ENCODE measurements around the gene TULP1.

TULP1 gene

DNA sequence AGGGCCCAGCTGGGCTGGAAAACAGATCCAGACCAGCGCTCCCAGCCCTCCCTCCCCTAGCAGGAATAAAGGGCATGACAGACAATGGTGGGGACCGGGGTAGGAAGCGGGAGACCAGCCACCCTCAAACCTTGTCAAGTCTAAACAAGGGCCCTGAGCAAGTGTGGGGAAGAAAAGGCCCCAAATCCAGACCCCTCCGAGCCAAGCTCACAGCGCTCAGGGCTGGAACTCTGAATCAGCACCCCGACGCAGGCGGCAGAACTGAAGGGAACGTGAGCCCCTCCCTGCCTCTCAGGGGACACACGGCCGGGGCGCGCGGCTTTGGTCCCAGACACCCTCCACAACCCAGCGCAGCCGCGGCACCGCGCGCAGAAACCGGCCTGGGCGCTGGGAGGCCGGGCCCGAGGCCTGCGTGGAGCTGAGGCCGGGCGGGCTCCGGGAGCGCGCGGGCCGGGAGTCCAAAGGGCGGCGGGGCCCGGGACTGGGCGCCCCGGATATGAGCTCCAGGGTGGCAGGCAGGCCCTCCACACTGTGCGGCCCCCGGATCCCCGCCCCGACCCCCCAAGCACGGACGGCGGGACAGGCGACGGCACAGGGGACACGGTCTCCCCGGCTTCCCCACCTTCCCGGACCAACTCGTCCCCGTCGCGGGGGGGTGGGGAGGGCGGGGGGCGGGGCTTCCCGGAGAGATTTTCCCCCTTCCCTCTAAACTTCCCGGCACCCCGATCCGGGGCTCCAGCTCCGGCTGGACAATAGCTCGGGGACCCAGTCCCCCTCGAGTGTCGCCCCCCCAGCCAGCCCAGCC lies 16.5 kb downstream of the TULP1 start:
- DNase-seq: no peak

DNA sequence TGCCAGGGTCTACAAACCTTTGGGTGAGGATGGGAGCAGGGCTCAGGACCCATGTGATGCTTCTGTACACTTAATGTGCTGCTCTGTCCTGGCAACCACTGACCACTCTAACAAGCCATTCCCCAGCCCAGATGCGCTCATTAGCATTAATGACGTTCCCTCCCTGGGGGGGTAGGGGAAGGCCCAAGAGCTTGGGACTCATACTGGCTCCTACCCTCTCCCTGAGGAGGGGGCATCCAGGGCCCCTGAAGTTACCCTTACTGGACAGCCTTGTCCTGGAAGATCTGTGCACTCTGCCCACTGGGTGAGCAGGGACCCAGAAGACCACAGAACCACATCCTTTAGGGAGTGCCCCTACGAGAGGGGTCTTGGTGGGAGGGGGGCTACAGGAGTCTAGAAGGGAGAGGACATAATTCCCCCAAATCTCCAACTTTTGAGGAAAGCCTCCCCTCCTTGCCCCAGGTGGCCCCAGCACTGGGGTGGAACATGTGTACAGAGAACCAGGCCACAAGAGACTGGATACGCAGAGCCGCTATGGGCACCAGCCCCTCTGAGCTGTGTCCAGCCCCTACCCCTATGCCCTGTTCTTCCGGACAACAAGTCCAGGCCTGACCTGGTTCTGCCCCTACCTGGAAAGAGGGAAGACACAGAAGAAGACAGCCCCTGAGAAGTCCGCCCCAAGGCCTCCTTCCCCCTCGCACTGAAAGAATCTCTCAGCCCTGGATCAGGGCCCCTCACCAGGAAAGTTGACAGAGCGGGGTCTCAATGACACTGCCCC lies 17.2 kb downstream of the TULP1 start:
- DNase-seq: no peak

- DNase-seq: no peak
These were observed 18.5 kb downstream of the TULP1 start for GRCh38 chr6:35494161-35494563.

DNA sequence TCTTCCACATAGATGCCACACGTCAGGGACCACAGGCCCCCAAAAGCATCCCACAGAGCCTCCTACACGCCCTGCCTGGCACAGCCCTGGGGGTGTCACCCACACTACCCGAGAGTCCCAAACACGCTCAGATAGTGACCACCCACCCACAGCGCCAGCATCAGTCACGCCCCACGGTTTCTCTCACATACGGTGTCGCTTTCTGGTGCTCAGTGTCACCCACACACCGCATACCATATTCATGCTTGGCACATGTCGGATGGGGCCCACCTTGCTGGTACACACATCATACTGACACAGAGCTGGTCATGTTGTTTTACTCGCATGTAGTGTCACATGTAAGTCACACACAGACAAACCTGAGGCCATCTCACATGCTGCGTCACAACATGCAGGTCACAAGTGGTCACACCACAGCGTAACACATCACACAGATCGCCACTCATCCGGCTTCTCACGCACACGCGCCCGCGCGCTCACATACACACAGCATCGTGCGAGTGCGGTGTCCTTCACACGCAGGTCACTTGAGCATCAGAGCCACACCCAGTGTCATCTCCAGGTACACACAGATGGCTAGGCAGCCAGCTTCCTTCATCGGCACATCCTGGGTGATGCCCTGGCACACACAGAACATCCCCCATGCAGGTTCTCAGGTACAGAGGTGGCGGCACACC lies 19.3 kb downstream of the TULP1 start:
- no peak for DNase-seq

DNA sequence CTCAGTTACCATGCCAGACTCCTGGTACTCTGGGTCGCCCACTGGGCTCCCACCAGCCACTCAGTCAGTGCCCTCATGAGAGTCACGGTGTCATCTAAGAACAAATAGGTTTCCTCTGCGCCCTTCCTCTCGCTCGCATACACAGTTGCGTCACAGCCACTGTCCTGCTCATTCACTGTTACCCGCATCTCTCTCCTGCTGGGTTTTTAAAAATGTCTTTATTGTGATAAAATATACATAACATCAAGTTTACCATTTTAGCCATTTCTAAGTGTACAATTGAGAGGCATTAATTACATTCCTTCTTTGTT lies 19.8 kb downstream of the TULP1 start:
- DNase-seq: no peak

GRCh38 chr6:35492258-35492973 lies 20.3 kb downstream of the TULP1 start:
- no peak for DNase-seq

DNA sequence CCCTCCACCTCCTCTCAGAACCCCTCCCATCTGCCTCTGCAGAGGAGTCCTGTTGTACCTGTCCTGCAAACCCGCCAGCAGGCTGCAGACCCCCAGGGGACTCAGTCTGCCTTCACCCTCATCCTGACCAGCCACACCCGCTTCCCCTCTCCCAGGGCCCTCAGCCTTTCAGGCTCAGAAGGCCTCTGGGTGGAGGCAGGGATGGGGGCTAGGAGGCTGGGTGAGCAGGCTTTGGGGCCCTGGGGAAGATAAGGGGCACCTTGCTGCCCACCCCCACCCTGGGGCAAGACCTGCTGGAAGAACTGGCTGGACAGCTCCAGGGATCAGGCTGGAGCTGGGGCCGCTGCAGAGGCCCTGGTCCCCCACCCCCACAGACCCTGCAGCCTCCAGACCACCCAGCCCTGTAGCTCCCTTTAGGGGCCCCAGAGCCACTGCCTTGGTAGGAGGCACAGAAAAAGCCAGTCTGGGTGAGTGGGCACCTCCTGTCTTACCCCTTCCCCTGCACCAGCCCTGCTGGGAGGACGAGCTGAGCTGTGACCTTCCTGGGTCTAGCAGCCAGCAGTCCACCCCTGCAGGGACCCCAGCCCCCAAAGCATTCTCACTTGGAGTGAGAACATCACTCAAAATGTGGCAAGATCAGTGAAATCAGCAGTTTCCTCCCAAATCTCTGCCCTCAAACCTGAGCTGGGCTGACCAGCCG lies 21.0 kb downstream of the TULP1 start:
- no peak for DNase-seq

- DNase-seq: no peak
These were observed 21.7 kb downstream of the TULP1 start for GRCh38 chr6:35490821-35491557.

- DNase-seq: no peak
These were observed 22.5 kb downstream of the TULP1 start for GRCh38 chr6:35489995-35490791.

GRCh38 chr6:35489066-35489465 lies 23.6 kb downstream of the TULP1 start:
- no peak for DNase-seq

DNA sequence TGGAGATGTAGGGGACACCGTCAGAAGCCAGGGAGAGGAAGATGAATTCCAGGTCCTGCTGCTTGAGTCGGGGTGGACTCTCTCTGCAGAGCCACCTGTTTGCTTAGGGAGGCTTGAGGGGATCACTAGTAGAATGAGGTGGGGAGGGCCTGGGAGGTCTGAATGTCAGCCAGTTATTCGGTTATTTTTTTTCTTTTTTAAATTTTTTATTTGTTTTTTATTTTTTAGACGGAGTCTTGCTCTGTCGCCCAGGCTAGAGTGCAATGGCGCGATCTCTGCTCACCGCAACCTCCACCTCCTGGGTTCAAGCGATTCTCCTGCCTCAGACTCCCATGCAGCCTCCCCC lies 24.2 kb downstream of the TULP1 start:
- no peak for DNase-seq

GRCh38 chr6:35487658-35488516 lies 24.8 kb downstream of the TULP1 start:
- DNase-seq: no peak

DNA sequence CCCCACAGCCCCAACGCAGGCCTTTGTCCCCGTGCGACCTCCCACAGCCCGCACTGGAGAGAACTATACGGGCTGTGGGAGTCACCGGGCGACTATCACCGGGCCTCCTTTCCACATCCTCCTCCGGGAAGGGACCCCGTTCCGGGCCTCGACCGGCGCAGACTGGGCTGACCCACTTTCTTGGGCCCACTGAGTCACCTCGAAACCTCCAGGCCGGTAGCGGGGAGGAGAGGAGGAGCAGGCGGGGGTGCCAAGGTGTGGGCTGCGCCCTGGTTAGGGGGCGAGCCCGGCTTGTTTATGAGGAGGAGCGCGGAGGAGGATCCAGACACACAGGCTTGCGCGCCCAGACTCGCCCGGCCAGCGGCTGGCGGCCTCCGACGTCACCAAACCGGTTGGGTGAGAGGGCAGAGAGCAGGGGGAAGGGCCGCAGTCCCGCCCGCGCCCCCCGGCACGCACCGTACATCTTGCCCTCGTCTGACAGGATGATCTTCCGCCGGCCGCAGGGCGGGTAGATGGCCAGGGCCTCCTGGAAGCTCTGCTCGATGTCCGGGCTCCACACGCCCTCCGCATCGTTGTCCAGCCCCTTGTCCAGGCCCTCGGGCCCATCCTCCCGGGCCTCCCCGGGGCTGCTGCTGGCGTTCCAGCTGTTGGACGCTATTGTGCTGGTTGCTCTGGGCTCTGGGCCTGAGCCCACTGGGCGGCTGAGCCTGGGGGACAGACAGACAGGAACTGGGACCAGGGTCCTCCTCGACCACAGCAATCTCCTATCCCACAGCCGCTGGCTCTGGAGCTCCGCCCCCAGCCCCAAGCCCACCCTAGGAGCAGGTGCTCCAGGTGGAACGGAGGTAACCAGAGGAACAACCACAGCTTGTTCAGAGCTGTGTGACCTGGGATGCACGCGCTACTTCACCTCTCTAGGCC lies 26.4 kb downstream of the TULP1 start:
- no peak for DNase-seq

DNA sequence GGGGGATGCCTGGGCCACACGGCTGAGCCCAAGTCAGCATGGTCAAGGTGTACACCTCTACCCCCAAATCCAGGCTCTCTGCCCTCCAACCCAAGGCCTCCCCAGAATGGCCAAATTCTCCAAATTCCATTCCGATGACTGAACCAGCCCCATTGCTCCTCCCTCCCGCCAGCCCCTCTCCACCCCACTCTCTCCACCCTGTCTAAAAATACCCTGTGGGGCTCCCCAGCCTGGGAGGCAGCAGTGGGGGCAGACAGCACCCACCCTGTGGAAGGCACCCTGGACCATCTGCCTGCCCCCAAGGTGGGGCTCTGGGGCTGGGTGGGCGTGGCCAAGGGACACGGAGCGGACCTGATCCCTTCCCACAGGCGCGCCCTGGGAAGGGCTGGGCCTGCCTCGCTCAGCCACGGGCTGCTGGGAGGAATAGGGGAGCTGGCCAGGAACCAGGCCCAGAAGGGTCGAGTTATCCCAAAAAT lies 27.3 kb downstream of the TULP1 start:
- DNase-seq: no peak

- no peak for DNase-seq
These were observed 27.7 kb downstream of the TULP1 start for GRCh38 chr6:35484921-35485392.

DNA sequence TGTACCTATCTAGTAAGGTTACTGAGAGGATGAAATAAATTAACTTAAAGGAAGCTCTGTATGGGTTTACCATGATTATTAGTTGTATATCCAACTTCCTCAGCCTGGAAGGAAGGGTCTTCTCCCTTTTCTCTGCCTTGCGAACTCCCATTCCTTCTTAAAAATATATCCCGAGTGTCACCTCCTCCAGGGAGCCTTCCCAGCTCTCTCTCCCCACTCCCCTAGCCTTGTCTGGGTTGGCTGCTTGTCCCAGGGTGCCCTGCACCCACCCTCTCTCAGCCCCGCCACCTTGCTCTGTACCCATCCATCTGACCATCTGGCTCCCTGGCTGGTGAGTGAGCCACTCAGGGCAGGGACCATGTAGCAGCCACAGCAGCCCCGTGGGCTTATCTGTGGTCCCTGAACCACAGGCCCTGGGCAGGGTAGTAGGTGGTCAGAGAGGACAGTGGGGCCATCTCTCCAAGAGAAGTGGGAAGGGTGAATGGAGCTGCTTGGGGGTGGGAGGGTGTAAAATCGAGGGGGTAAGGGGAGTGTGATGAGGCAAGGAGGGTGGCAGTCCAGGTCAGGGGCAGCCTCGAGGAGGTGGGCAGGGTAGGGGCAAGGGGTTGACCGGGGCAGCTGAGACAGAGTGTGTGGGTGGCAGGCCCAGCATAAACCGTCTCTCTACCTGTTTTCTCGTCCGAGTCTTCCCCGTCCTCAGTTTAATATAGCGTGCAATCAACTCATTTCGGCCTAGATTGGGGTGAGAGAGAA lies 28.6 kb downstream of the TULP1 start:
- DNase-seq: no peak

GRCh38 chr6:35483490-35483889 lies 29.2 kb downstream of the TULP1 start:
- DNase-seq: no peak

- no peak for DNase-seq
These were observed 29.6 kb downstream of the TULP1 start for GRCh38 chr6:35483062-35483461.
